Muscle of back (tissue), 11 donors: Measurements from ENCODE around the gene GPR78. TPM values are rescaled to one million over a fixed set of nuclear protein-coding genes. Genes with fewer than 3 reads are reported as not detected.
"Not testable (repeated sequence)": the region's sequence is repeated elsewhere in the genome, so short reads cannot be mapped to it uniquely, and the experiment has no call there.

ENCODE experiments used
- DNase-seq, 3 donors: peaks; one replicate each; pipeline versions ENCODE4 v3.0.0 to v3.0.0-alpha.2; 2013
- polyA plus RNA-seq, 10 donors: library from polyadenylated mRNA; unstranded; fragments of 120-200 nt; gene quantifications; one replicate each; pipeline ENCODE4 v1.2.1, GENCODE V29; 2013; ENCODE audit not compliant: insufficient read length in 10 of 10

The GPR78 gene
- polyA plus RNA-seq, 10 donors = 0.08 to 1.0 (median 0.53) TPM

- no peak for DNase-seq
Observed at GRCh38 chr4:8560265-8561047, 19.7 kb upstream of the GPR78 start.

GRCh38 chr4:8564595-8564994, 15.6 kb upstream of the GPR78 start:
- DNase-seq = no peak

- DNase-seq = no peak
Observed at GRCh38 chr4:8568068-8568668, 12.0 kb upstream of the GPR78 start.

DNA sequence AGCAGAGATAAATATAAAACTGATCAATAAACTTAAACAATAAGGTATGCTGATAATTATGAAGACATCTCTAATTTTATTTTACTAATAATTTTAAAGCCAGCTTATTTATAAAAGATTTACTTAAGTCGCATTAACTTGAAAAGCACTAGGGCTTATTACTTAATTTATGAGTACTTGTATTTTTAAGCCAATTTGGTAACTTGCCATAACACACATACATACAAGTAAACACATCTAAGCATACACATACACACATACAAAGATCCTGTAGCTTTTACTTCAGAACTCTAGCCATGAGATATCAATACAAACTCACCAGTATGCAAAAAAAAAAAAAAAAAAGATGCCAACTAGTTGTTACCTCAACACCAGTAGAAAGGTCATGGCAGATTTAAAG, 10.0 kb upstream of the GPR78 start:
- no peak for DNase-seq

- DNase-seq = no peak
Observed at GRCh38 chr4:8571702-8572685, 8.2 kb upstream of the GPR78 start.

DNA sequence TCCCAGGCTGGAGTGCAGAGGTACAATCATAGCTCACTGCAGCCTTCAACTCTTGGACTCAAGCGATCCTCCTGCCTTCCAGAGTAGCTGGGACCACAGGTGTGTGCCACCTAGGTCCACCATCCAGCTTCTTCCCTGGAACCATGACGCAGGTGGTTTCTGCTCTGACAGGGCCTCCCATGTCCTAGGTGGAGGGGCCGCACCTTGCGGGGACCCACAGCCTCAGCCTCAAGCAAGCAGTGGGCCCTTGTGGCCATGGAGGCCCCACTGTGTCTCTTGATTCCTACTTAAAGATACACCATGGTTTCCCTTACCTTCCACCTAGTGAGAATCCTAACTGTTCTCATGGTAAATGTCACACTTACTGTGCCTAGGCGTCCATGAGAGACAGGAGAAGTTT, 6.9 kb upstream of the GPR78 start:
- DNase-seq = no peak

GRCh38 chr4:8574796-8575370, 5.3 kb upstream of the GPR78 start:
- no peak for DNase-seq

- no peak for DNase-seq
Observed at GRCh38 chr4:8575457-8575856, 4.7 kb upstream of the GPR78 start.

GRCh38 chr4:8576591-8576990, 3.6 kb upstream of the GPR78 start:
- not testable (repeated sequence) for DNase-seq

DNA sequence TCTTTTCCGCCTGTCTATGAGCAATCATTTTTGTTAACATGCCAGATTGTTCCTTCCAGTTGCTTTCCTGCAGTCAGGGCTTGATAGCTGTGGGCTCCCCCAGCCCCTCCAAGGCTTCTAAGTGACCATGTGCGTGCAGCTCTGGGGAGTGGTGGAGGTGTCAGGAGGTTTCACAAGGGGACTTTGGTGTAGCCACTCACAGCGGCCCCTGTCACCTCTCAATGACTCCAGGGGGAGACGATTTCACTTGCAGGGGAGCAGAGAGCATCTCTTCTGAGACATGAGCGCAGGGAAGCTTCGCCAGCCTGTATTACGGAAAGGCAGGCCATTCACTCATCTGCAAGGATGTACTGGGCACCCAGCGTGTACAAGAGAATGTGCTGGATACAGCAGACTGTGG, 3.1 kb upstream of the GPR78 start:
- DNase-seq = no peak

DNA sequence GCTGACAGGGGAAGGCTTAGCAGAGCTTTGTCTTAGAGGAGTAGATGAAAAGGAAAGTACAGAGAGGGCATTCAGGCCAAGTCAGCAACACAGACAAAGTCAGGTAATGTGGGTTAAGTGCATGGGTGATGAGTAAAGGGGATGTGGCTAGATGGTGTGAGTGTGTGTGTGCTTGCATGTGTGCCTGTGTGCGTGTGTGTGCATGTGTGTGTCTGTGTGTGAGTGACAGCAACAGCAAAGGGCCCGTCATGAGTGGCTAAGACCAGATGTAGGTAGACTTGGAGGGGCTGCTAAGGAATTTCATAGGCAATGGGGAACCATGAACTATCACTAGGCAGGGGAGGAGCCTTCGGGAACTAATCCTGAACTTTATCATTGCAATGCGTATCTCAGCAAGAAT, 2.2 kb upstream of the GPR78 start:
- no peak for DNase-seq

DNA sequence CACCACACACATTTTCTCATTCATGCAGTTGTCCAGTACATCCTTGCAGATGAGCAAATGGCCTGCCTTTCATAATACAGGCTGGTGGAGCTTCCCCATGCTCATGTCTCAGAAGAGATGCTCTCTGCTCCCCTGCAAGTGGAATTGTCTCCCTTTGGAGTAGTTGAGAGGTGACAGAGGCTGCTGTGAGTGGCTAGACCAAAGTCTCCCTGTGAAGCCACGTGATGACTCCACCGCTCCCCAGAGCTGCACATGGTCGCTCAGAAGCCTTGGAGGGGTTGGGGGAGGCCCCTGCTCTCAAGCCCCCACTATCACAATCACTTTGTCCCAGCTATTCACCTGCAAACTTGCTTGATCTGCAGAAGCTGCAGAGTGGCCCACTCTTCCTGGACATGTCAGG, 1.5 kb upstream of the GPR78 start:
- no peak for DNase-seq

- DNase-seq = no peak
Observed at GRCh38 chr4:8579526-8580320, 469 bp upstream of the GPR78 start.

DNA sequence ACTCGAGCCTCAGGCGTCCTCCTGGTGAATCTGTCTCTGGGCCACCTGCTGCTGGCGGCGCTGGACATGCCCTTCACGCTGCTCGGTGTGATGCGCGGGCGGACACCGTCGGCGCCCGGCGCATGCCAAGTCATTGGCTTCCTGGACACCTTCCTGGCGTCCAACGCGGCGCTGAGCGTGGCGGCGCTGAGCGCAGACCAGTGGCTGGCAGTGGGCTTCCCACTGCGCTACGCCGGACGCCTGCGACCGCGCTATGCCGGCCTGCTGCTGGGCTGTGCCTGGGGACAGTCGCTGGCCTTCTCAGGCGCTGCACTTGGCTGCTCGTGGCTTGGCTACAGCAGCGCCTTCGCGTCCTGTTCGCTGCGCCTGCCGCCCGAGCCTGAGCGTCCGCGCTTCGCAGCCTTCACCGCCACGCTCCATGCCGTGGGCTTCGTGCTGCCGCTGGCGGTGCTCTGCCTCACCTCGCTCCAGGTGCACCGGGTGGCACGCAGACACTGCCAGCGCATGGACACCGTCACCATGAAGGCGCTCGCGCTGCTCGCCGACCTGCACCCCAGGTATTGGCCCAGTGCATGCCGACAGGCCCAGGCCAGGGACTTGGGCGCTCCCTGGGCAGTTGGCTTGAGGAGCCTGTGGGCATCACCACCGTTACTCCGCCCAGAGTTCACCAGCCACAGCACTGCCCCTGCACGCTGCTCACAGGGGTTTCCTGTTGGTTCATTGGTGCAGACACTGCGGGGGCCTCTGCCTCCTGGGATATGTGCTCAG, 1.1 kb downstream of the GPR78 start:
- no peak for DNase-seq

GRCh38 chr4:8582016-8582415, 1.8 kb downstream of the GPR78 start:
- DNase-seq = no peak

- no peak for DNase-seq
Observed at GRCh38 chr4:8582436-8582835, 2.2 kb downstream of the GPR78 start.

DNA sequence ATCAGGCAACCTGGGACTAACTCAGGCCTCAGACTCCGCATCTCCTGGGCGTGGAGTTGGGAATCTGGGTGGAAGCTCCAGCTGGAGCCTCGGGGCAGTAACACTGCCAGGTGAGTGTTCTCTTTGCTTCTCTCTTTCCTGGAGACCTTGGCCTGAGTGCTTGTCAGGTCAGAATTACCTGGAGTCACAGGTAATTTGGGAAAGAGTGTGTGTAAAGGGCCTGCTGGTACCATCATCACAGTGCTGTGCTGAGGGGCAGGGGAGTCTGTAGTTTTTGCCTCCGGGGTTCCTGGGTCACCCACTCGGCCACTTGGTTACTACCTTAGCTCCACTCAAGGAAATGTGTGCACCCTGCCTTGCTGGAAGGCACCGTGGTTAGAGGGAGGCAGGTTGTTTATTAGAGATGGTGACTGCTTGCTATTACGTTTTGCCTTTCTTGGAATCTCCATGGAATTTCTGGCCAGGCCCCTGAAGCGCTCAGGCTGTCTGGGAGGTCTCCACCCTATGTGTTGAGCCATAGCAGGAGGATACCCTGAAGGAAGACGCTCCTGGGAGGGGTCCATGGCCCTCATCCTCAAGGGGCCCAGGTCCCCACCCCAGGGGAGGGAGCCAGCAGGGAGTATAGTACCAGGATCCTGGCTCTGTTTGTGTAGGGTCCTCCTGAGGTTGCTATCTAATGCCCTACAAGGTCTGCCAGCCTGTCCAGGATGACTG, 2.9 kb downstream of the GPR78 start:
- DNase-seq = no peak

DNA sequence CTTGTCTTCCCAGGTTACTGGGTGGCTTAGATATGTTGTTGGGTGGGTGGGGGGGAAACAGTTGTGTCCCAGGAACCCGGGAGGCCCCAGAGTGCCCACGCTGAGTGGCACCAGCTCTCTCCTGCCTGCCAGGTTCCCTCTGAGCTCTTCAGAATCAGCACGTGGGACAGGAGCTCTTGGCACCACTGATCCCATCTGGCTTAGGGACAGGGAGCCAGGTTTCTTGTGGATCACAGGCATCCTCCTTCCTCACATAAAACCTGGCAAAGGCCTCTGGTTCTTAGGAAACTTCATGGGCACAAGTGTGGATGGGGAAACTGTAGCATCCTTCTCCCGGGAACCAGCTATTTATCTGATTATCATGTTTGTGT, 3.4 kb downstream of the GPR78 start:
- DNase-seq = no peak

GRCh38 chr4:8585186-8585585, 5.0 kb downstream of the GPR78 start:
- no peak for DNase-seq

- no peak for DNase-seq
Observed at GRCh38 chr4:8585721-8586212, 5.6 kb downstream of the GPR78 start.
